SJCRH30 (cell line): ENCODE results near the gene APBB3. TPM values are rescaled to one million over a fixed set of nuclear protein-coding genes. Genes with fewer than 3 reads are reported as not detected.

Experiments
- DNase-seq, 2 experiments: peaks; one replicate each; pipeline ENCODE4 v3.0.0-alpha.2; 2015 to 2020
- H3K27ac ChIP-seq: fragments of 250-450 bp; sonication (Bioruptor Pico); 2 replicates; pipeline ENCODE4 v1.5.1; 2020; ENCODE audit warnings: mild to moderate bottlenecking, moderate library complexity
- H3K27me3 ChIP-seq: fragments of 250-450 bp; sonication (Bioruptor Pico); 2 replicates; pipeline ENCODE4 v1.5.1; 2020; ENCODE audit warnings: mild to moderate bottlenecking, moderate library complexity
- H3K36me3 ChIP-seq: fragments of 250-450 bp; sonication (Bioruptor Pico); 2 replicates; pipeline ENCODE4 v1.5.1; 2020; ENCODE audit warnings: mild to moderate bottlenecking, moderate library complexity
- H3K4me1 ChIP-seq: fragments of 250-450 bp; sonication (Bioruptor Pico); 2 replicates; pipeline ENCODE4 v1.5.1; 2020; ENCODE audit warnings: mild to moderate bottlenecking, moderate library complexity
- H3K4me3 ChIP-seq: fragments of 250-450 bp; sonication (Bioruptor Pico); 2 replicates; pipeline ENCODE4 v1.5.1; 2020; ENCODE audit warnings: mild to moderate bottlenecking, moderate library complexity
- H3K9me3 ChIP-seq: fragments of 250-450 bp; sonication (Bioruptor Pico); replicated peaks from 2 replicates; pipeline ENCODE4 v1.5.1; 2020; ENCODE audit warnings: mild to moderate bottlenecking, moderate library complexity
- total RNA-seq: library from RNA; depleted of rRNA; stranded (reverse); fragments of >200 nt; shearing (Covaris generic); gene quantifications from 2 replicates; pipeline ENCODE4 v1.2.3, GENCODE V29; 2014; rRNA removed

The APBB3 gene
- total RNA-seq, 1 experiment from 2014 or later = 16.9 TPM

GRCh38 chr5:140509898-140510297, 54.5 kb downstream of the APBB3 start:
- Histone ChIP-seq H3K36me3 (peaks cover 91% of the 10 kb centered on the region), H3K27me3 (no peaks in the 10 kb centered on the region), H3K4me3 (no peak overlapping the region), H3K9me3 (no peaks in the 10 kb centered on the region), H3K4me1 (peaks cover 5% of the 10 kb centered on the region; the same call in 1 of the 2 replicates), H3K27ac (no peak overlapping the region)
- DNase-seq = peak; percentile 27 to 54

Other genes starting within 250 kb of the APBB3 start
- 6.5 and 7.1 TPM in 2 replicates for gene HBEGF, start 218.0 kb downstream of the APBB3 start, total RNA-seq
- gene SLC4A9, start 204.4 kb downstream of the APBB3 start, total RNA-seq = not detected in 2 replicates
- gene ANKHD1, start 162.8 kb downstream of the APBB3 start, total RNA-seq = 89.1 and 106 TPM in 2 replicates
- 0.57 and 1.3 TPM in 2 replicates for gene EIF4EBP3, start 16.9 kb downstream of the APBB3 start, total RNA-seq
- 27.5 and 36.1 TPM in 2 replicates for gene SRA1, start 7.1 kb downstream of the APBB3 start, total RNA-seq
- gene SLC35A4, start 230 bp upstream of the APBB3 start, total RNA-seq = 61.2 and 62.3 TPM in 2 replicates
- gene CD14, start 68.6 kb upstream of the APBB3 start, total RNA-seq = 0.18 and 0.38 TPM in 2 replicates
- 11.1 and 11.3 TPM in 2 replicates for gene TMCO6, start 74.9 kb upstream of the APBB3 start, total RNA-seq
- 86.0 and 106 TPM in 2 replicates for gene NDUFA2, start 83.0 kb upstream of the APBB3 start, total RNA-seq
- 94.5 and 100 TPM in 2 replicates for gene IK, start 83.2 kb upstream of the APBB3 start, total RNA-seq
- gene WDR55, start 100.3 kb upstream of the APBB3 start, total RNA-seq = 15.5 and 17.9 TPM in 2 replicates
- 0.41 and 1.8 TPM in 2 replicates for gene DND1, start 109.0 kb upstream of the APBB3 start, total RNA-seq
- gene HARS1, start 126.8 kb upstream of the APBB3 start, total RNA-seq = 75.2 and 82.0 TPM in 2 replicates
- gene HARS2, start 126.9 kb upstream of the APBB3 start, total RNA-seq = 27.1 TPM in 2 replicates
- gene ZMAT2, start 135.8 kb upstream of the APBB3 start, total RNA-seq = 62.4 and 67.9 TPM in 2 replicates
- not detected in 2 replicates for gene PCDHA1, start 221.5 kb upstream of the APBB3 start, total RNA-seq
- not detected in 2 replicates for gene PCDHA2, start 230.3 kb upstream of the APBB3 start, total RNA-seq
- gene PCDHA3, start 236.5 kb upstream of the APBB3 start, total RNA-seq = 0.02 TPM in 1 of 2 replicates, not detected in the other
- gene PCDHA4, start 242.5 kb upstream of the APBB3 start, total RNA-seq = not detected in 2 replicates